Natural killer cell (primary cell): ENCODE data around the gene GAB2. TPM values are rescaled to one million over a fixed set of nuclear protein-coding genes. Genes with fewer than 3 reads are reported as not detected.
A peak's percentile ranks its signal among the peaks of the same experiment; 100 is the strongest.

Source experiments
- ATAC-seq, 3 donors: fragments of 150-1000 bp in 2 of 3; fragments of 200-7000 bp in 1 of 3; cut with Tn5 transposase; 1 replicate in 1 of 3; 2 replicates in 2 of 3; pipeline ENCODE4 v1.10.0; 2021; ENCODE audit warnings: mild to moderate bottlenecking in 2 of 3, moderate library complexity in 2 of 3
- DNase-seq, 2 donors: peaks; one replicate each; pipeline versions ENCODE4 v3.0.0 to v3.0.0-alpha.2; 2013 to 2021; ENCODE audit warnings: mixed read lengths in 1 of 2
- H3K27ac ChIP-seq: one replicate; pipeline ENCODE4 v1.5.1; 2013; ENCODE audit warnings: mild to moderate bottlenecking, low read length
- H3K27me3 ChIP-seq: one replicate; pipeline ENCODE4 v1.6.1; 2013; ENCODE audit warnings: low read length; ENCODE audit not compliant: control insufficient read depth, insufficient read depth
- H3K36me3 ChIP-seq: one replicate; pipeline ENCODE4 v1.6.1; 2013; ENCODE audit warnings: low read length; ENCODE audit not compliant: control insufficient read depth, insufficient read depth
- H3K4me1 ChIP-seq: one replicate; pipeline ENCODE4 v1.6.1; 2013; ENCODE audit warnings: low read length; ENCODE audit not compliant: control insufficient read depth, insufficient read depth
- H3K4me3 ChIP-seq: one replicate; pipeline ENCODE4 v1.5.1; 2013; ENCODE audit warnings: low read length
- H3K9me3 ChIP-seq: one replicate; pipeline ENCODE4 v1.6.1; 2013; ENCODE audit warnings: low read length; ENCODE audit not compliant: control insufficient read depth, insufficient read depth
- H3K27ac Mint-ChIP-seq, 2 donors: one replicate each; pipeline ENCODE4 v1.8.0; 2022; ENCODE audit warnings: mild to moderate bottlenecking in 2 of 2, mixed read lengths in 2 of 2, moderate library complexity in 1 of 2
- H3K27me3 Mint-ChIP-seq, 2 donors: one replicate each; pipeline ENCODE4 v1.8.0; 2022; ENCODE audit warnings: low read depth in 2 of 2, mixed read lengths in 2 of 2
- H3K36me3 Mint-ChIP-seq: one replicate; pipeline ENCODE4 v1.8.0; 2022; ENCODE audit warnings: mixed read lengths
- H3K4me1 Mint-ChIP-seq, 2 donors: one replicate each; pipeline ENCODE4 v1.8.0; 2022; ENCODE audit warnings: mixed read lengths in 2 of 2
- H3K4me3 Mint-ChIP-seq: one replicate; pipeline ENCODE4 v1.8.0; 2022; ENCODE audit warnings: mild to moderate bottlenecking, moderate library complexity, mixed read lengths
- H3K9me3 Mint-ChIP-seq, 2 donors: one replicate each; pipeline ENCODE4 v1.8.0; 2022; ENCODE audit warnings: mixed read lengths in 2 of 2
- WGBS: methylation state at CpG from one replicate; pipeline ENCODE4 v1.1.7; 2013; ENCODE audit warnings: missing lambda C conversion rate; ENCODE audit not compliant: insufficient coverage; 5-methylcytosine and 5-hydroxymethylcytosine counted together
- intact Hi-C: fragments of 100-400 bp; cut with micrococcal nuclease; formaldehyde crosslinking; loops from one replicate; pipeline ENCODE4 v1.14.2; 2022
- total RNA-seq, 4 donors: library from RNA; stranded (reverse); fragments of 120-200 nt in 1 of 4; gene quantifications; one replicate each; pipeline versions ENCODE4 v1.2.3 to v1.2.4, GENCODE V29; 2013 to 2022
- TF ChIP-seq, protein P1 (sequence below): fragments of 200-600 bp; IDR thresholded peaks from one replicate; pipeline ENCODE4 v1.8.0; 2022; ENCODE audit warnings: antibody characterized with exemption

The GAB2 gene
- total RNA-seq, 3 donors from 2014 or later (not counting 1 experiment from before 2014, with no cell fraction given) = 4.3 to 58.4 (median 8.1) TPM

DNA sequence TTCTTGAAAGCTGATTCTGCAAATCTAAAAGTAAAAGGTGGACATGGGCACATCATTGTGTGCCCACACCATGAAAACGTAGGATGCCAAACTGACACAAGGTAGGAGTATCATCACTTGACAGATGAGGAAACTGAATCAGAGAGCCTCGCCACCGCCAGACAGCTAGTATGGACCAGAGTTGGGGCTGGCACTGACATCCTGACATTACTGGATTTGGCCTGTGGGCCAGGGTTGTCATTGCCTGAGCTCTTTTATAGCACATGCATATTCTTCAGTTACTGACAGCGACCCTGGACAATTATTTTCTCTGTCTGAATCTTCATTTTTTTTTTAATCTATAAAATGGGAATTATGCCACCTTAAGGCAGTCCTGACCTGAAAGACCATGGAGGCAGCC, 212.4 kb downstream of the GAB2 start:
- Mint-ChIP-seq H3K9me3 (no peaks in the 10 kb centered on the region), H3K36me3 (no peaks in the 10 kb centered on the region), H3K4me1 (peaks cover 16 to 19% of the 10 kb centered on the region in 2 donors), H3K4me3 (no peak overlapping the region), H3K27me3 (no peaks in the 10 kb centered on the region), H3K27ac (no peak overlapping the region)
- peaks cover under 1% of the 10 kb centered on the region for H3K36me3 ChIP-seq
- H3K4me3 ChIP-seq = no peak overlapping the region
- H3K4me1 ChIP-seq = peaks cover 18% of the 10 kb centered on the region
- DNase-seq = no peak
- 95% methylated on average over 4 of the region's 4 CpGs for WGBS
- H3K27me3 ChIP-seq = no peaks in the 10 kb centered on the region
- ATAC-seq = no peak
- no peaks in the 10 kb centered on the region for H3K9me3 ChIP-seq
- intact Hi-C loops = no loop called here
- TF ChIP-seq, protein P1, sequence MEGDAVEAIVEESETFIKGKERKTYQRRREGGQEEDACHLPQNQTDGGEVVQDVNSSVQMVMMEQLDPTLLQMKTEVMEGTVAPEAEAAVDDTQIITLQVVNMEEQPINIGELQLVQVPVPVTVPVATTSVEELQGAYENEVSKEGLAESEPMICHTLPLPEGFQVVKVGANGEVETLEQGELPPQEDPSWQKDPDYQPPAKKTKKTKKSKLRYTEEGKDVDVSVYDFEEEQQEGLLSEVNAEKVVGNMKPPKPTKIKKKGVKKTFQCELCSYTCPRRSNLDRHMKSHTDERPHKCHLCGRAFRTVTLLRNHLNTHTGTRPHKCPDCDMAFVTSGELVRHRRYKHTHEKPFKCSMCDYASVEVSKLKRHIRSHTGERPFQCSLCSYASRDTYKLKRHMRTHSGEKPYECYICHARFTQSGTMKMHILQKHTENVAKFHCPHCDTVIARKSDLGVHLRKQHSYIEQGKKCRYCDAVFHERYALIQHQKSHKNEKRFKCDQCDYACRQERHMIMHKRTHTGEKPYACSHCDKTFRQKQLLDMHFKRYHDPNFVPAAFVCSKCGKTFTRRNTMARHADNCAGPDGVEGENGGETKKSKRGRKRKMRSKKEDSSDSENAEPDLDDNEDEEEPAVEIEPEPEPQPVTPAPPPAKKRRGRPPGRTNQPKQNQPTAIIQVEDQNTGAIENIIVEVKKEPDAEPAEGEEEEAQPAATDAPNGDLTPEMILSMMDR = no peak
- no peak overlapping the region for H3K27ac ChIP-seq

DNA sequence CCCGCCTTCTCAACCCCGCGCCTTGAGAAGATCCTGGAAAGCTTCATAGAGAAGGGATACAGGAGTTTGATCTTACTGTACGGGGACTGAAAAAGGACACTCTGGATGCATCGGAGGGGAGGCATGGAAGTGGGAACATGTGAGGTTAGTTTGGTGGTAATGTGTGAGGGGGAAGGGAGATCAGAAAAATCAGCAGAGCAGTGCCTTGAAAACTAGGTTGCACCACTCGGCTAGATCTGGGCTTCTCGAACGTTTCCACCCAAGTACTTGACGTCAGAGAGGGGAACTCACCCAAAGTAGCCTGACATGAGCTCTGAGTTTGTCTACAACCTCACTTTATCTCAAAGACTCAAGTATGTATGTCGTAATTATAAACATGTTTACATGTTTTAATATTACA, 214.4 kb downstream of the GAB2 start:
- DNase-seq (peak in 1 of 2 donors; percentile 92), ATAC-seq (peak; percentile 60 to 70 (median 68))
- Mint-ChIP-seq H3K4me1 (peaks cover 16 to 19% of the 10 kb centered on the region in 2 donors), H3K36me3 (no peaks in the 10 kb centered on the region), H3K27ac (peak overlapping the region; percentile 80 to 82), H3K4me3 (peak overlapping the region; percentile 72), H3K27me3 (no peaks in the 10 kb centered on the region), H3K9me3 (no peaks in the 10 kb centered on the region)
- Histone ChIP-seq H3K27ac (peak overlapping the region; percentile 31), H3K36me3 (no peaks in the 10 kb centered on the region), H3K4me1 (peaks cover 18% of the 10 kb centered on the region), H3K4me3 (no peak overlapping the region), H3K9me3 (no peaks in the 10 kb centered on the region), H3K27me3 (no peaks in the 10 kb centered on the region)
- intact Hi-C loops = loop anchor here (2.0 kb wide), 1 partner anchor 14 kb away; the partner anchor contains the start of genes KCTD21 and USP35
- TF ChIP-seq, protein P1 = no peak
- WGBS = 43% methylated on average over 9 of the region's 10 CpGs

DNA sequence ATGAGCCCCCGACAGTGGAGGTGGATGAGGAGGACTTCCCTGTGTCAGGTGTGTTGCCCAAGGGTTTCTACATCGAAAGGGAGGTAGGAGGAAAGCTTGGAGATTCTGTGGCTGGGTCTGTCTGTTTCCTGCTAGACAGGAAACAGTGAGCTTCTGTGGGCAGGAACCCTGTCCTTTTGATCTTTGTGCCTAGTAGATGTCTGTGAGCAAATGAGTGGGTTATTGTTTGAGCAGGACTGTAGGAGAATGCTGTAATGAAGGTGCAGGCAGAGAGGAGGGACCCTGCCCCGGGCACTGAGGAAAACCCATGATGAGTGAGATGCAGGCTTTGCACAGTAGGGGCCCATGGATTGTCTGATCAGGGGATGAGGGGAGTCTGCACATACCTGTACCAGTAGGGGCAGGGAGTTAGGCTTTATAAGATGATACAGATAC, 214.9 kb downstream of the GAB2 start:
- H3K9me3 ChIP-seq = no peaks in the 10 kb centered on the region
- Mint-ChIP-seq H3K9me3 (no peaks in the 10 kb centered on the region), H3K4me3 (peak overlapping the region; percentile 72), H3K27ac (peak overlapping the region; percentile 80 to 82), H3K36me3 (no peaks in the 10 kb centered on the region), H3K4me1 (peaks cover 16 to 19% of the 10 kb centered on the region in 2 donors), H3K27me3 (no peaks in the 10 kb centered on the region)
- no peaks in the 10 kb centered on the region for H3K27me3 ChIP-seq
- peak overlapping the region; percentile 31 for H3K27ac ChIP-seq
- no peak overlapping the region for H3K4me3 ChIP-seq
- H3K36me3 ChIP-seq = no peaks in the 10 kb centered on the region
- H3K4me1 ChIP-seq = peaks cover 18% of the 10 kb centered on the region
- TF ChIP-seq, protein P1 = no peak
- intact Hi-C loops = loop anchor here (2.0 kb wide), 1 partner anchor 14 kb away; the partner anchor contains the start of genes KCTD21 and USP35
- WGBS = 2% methylated on average over 3 of the region's 3 CpGs
- ATAC-seq (peak; percentile 77 to 86 (median 85)), DNase-seq (peak in 1 of 2 donors; percentile 89)
